IPS-11a (cell line): ENCODE measurements around the gene PLXNA4.

Experiments
- H3K4me3 ChIP-seq: one replicate; pipeline ENCODE4 v1.5.1; 2013; ENCODE audit warnings: low read depth, low read length, control low read depth

Gene PLXNA4

GRCh38 chr7:132508724-132509353, 67.4 kb downstream of the PLXNA4 start:
- H3K4me3 ChIP-seq: no peak overlapping the region

GRCh38 chr7:132504852-132505251, 71.4 kb downstream of the PLXNA4 start:
- no peak overlapping the region for H3K4me3 ChIP-seq

- no peak overlapping the region for H3K4me3 ChIP-seq
Measured at GRCh38 chr7:132504071-132504470, 72.2 kb downstream of the PLXNA4 start.

GRCh38 chr7:132503415-132503814, 72.9 kb downstream of the PLXNA4 start:
- no peak overlapping the region for H3K4me3 ChIP-seq

- no peak overlapping the region for H3K4me3 ChIP-seq
Measured at GRCh38 chr7:132501956-132502355, 74.3 kb downstream of the PLXNA4 start.

GRCh38 chr7:132500727-132501440, 75.4 kb downstream of the PLXNA4 start:
- H3K4me3 ChIP-seq: no peak overlapping the region

GRCh38 chr7:132499487-132499886, 76.8 kb downstream of the PLXNA4 start:
- no peak overlapping the region for H3K4me3 ChIP-seq

GRCh38 chr7:132499065-132499464, 77.2 kb downstream of the PLXNA4 start:
- H3K4me3 ChIP-seq: no peak overlapping the region

- H3K4me3 ChIP-seq: no peak overlapping the region
Measured at GRCh38 chr7:132498319-132498718, 78.0 kb downstream of the PLXNA4 start.

GRCh38 chr7:132497098-132497497, 79.2 kb downstream of the PLXNA4 start:
- H3K4me3 ChIP-seq: no peak overlapping the region

- H3K4me3 ChIP-seq: no peak overlapping the region
Measured at GRCh38 chr7:132495936-132496335, 80.3 kb downstream of the PLXNA4 start.

- H3K4me3 ChIP-seq: no peak overlapping the region
Measured at GRCh38 chr7:132494474-132494873, 81.8 kb downstream of the PLXNA4 start.

GRCh38 chr7:132492823-132493445, 83.3 kb downstream of the PLXNA4 start:
- no peak overlapping the region for H3K4me3 ChIP-seq

GRCh38 chr7:132491391-132491945, 84.8 kb downstream of the PLXNA4 start:
- H3K4me3 ChIP-seq: no peak overlapping the region

GRCh38 chr7:132490474-132490873, 85.8 kb downstream of the PLXNA4 start:
- H3K4me3 ChIP-seq: no peak overlapping the region

GRCh38 chr7:132489776-132490237, 86.5 kb downstream of the PLXNA4 start:
- H3K4me3 ChIP-seq: no peak overlapping the region

GRCh38 chr7:132488634-132489302, 87.5 kb downstream of the PLXNA4 start:
- no peak overlapping the region for H3K4me3 ChIP-seq

- no peak overlapping the region for H3K4me3 ChIP-seq
Measured at GRCh38 chr7:132486274-132486610, 90.0 kb downstream of the PLXNA4 start.

- H3K4me3 ChIP-seq: no peak overlapping the region
Measured at GRCh38 chr7:132485600-132486273, 90.5 kb downstream of the PLXNA4 start.

GRCh38 chr7:132485136-132485535, 91.1 kb downstream of the PLXNA4 start:
- no peak overlapping the region for H3K4me3 ChIP-seq

- H3K4me3 ChIP-seq: no peak overlapping the region
Measured at GRCh38 chr7:132482866-132483265, 93.4 kb downstream of the PLXNA4 start.
